ENCODE data around the gene ATG7.

GRCh38 chr3:11304175-11304574 lies 32.0 kb downstream of the ATG7 start:
- TF ChIP-seq CTCF (IDR thresholded peaks at IDR 0.05) (no peak), POLR2AphosphoS5 (IDR thresholded peaks at IDR 0.05; ENCODE audit: low read depth, low read length) (no peak)
